Mesenchymal stem cell (in vitro differentiated cells and primary cell): ENCODE data around the gene HEMK1.

Experiments used
- DNase-seq: peaks from one replicate; pipeline ENCODE4 v3.0.0-alpha.2; 2013
- H2AFZ ChIP-seq: one replicate; pipeline ENCODE4 v1.6.1; 2013; ENCODE audit warnings: low read depth, mild to moderate bottlenecking, control low read depth, inconsistent platforms, low read length, moderate library complexity
- H2AK5ac ChIP-seq: 2 replicates; pipeline ENCODE4 v1.6.1; 2013; ENCODE audit warnings: low read length, moderate library complexity, mild to moderate bottlenecking, inconsistent platforms; ENCODE audit not compliant: severe bottlenecking
- H2BK120ac ChIP-seq: one replicate; pipeline ENCODE4 v1.6.1; 2013; ENCODE audit warnings: low read depth, mild to moderate bottlenecking, inconsistent platforms, low read length, moderate library complexity
- H2BK12ac ChIP-seq, 2 experiments: one replicate each; pipeline ENCODE4 v1.6.1; 2013; ENCODE audit warnings: inconsistent platforms in 2 of 2, low read length in 2 of 2, mild to moderate bottlenecking in 2 of 2, moderate library complexity in 2 of 2, control low read depth in 1 of 2
- H2BK15ac ChIP-seq: one replicate; pipeline ENCODE4 v1.6.1; 2013; ENCODE audit warnings: mild to moderate bottlenecking, low read depth, inconsistent platforms; ENCODE audit not compliant: poor library complexity, severe bottlenecking
- H2BK5ac ChIP-seq: 2 replicates; pipeline ENCODE4 v1.6.1; 2013; ENCODE audit warnings: low read depth, mild to moderate bottlenecking, low read length, control low read depth, inconsistent platforms; ENCODE audit not compliant: poor library complexity, severe bottlenecking
- H3K14ac ChIP-seq, 2 experiments: one replicate each; pipeline ENCODE4 v1.6.1; 2013; ENCODE audit warnings: inconsistent platforms in 2 of 2, low read length in 2 of 2, control low read depth in 1 of 2, mild to moderate bottlenecking in 1 of 2, moderate library complexity in 1 of 2
- H3K18ac ChIP-seq, 2 experiments: one replicate each; pipeline ENCODE4 v1.6.1; 2013; ENCODE audit warnings: inconsistent platforms in 2 of 2, low read length in 2 of 2, control low read depth in 1 of 2, low read depth in 1 of 2, mild to moderate bottlenecking in 1 of 2
- H3K23ac ChIP-seq, 2 experiments: one replicate each; pipeline ENCODE4 v1.6.1; 2013; ENCODE audit warnings: inconsistent platforms in 2 of 2, low read length in 2 of 2, mild to moderate bottlenecking in 2 of 2, moderate library complexity in 2 of 2, control low read depth in 1 of 2
- H3K27ac ChIP-seq: 2 replicates; pipeline ENCODE4 v1.5.1; 2013; ENCODE audit warnings: mild to moderate bottlenecking, moderate library complexity, low read length, control low read depth, inconsistent platforms; ENCODE audit not compliant: poor library complexity, severe bottlenecking
- H3K27me3 ChIP-seq, 2 experiments: 2 replicates each; pipeline versions ENCODE4 v1.6.1 to v1.7.0; 2013; ENCODE audit warnings: low read length in 2 of 2, mild to moderate bottlenecking in 2 of 2, moderate library complexity in 2 of 2, control low read depth in 1 of 2, inconsistent platforms in 1 of 2; ENCODE audit not compliant: control insufficient read depth in 1 of 2, insufficient read depth in 1 of 2
- H3K36me3 ChIP-seq, 2 experiments: 2 replicates each; pipeline versions ENCODE4 v1.6.1 to v1.7.0; 2013; ENCODE audit warnings: low read length in 2 of 2, control low read depth in 1 of 2, inconsistent platforms in 1 of 2, low read depth in 1 of 2, mild to moderate bottlenecking in 1 of 2; ENCODE audit not compliant: insufficient read depth in 2 of 2, control insufficient read depth in 1 of 2
- H3K4ac ChIP-seq, 2 experiments: one replicate each; pipeline ENCODE4 v1.6.1; 2013; ENCODE audit warnings: inconsistent platforms in 2 of 2, low read length in 2 of 2, mild to moderate bottlenecking in 2 of 2, moderate library complexity in 2 of 2, control low read depth in 1 of 2, low read depth in 1 of 2
- H3K4me1 ChIP-seq: 2 replicates; pipeline ENCODE4 v1.6.1; 2013; ENCODE audit warnings: low read depth, low read length, control low read depth; ENCODE audit not compliant: control insufficient read depth, insufficient read depth
- H3K4me2 ChIP-seq: 2 replicates; pipeline ENCODE4 v1.6.1; 2013; ENCODE audit warnings: low read length, mild to moderate bottlenecking, inconsistent platforms; ENCODE audit not compliant: poor library complexity, severe bottlenecking
- H3K4me3 ChIP-seq, 2 experiments: 2 replicates each; pipeline versions ENCODE4 v1.5.1 to v1.7.0; 2013; ENCODE audit warnings: low read length in 2 of 2, mild to moderate bottlenecking in 2 of 2, control low read depth in 1 of 2, low read depth in 1 of 2; ENCODE audit not compliant: insufficient read depth in 1 of 2
- H3K79me1 ChIP-seq: replicated peaks from 2 replicates; pipeline ENCODE4 v1.6.1; 2013; ENCODE audit warnings: mild to moderate bottlenecking, control low read depth, low read length, inconsistent platforms; ENCODE audit not compliant: poor library complexity, severe bottlenecking
- H3K9ac ChIP-seq: 2 replicates; pipeline ENCODE4 v1.7.0; 2013; ENCODE audit warnings: mild to moderate bottlenecking, low read length, moderate library complexity
- H3K9me3 ChIP-seq: 2 replicates; pipeline ENCODE4 v1.7.0; 2013; ENCODE audit warnings: mild to moderate bottlenecking, low read length; ENCODE audit not compliant: control insufficient read depth
- H4K8ac ChIP-seq: one replicate; pipeline ENCODE4 v1.6.1; 2013; ENCODE audit warnings: inconsistent platforms, mild to moderate bottlenecking, low read length, moderate library complexity
- H4K91ac ChIP-seq: one replicate; pipeline ENCODE4 v1.6.1; 2013; ENCODE audit warnings: mild to moderate bottlenecking, low read length, inconsistent platforms
- WGBS: methylation state at CpG from one replicate; pipeline ENCODE4 v1.1.7; 2013; ENCODE audit warnings: mixed read lengths; 5-methylcytosine and 5-hydroxymethylcytosine counted together

HEMK1 gene

GRCh38 chr3:50611464-50612233, 42.3 kb downstream of the HEMK1 start, which contains the start of gene CISH:
Gene CISH, minus strand, starts transcription at chr3:50611774. Its CDS starts 124 bp downstream, at chr3:50611650.
- Histone ChIP-seq H3K4ac (peak within 1 kb of the TSS; percentile 64 to 74), H2BK5ac (peak within 1 kb of the TSS; percentile 88), H2BK12ac (peak within 1 kb of the TSS; percentile 56 to 77), H3K9me3 (no peaks in the 10 kb centered on the region), H3K4me1 (peaks cover 27% of the 10 kb centered on the region), H2AFZ (peak within 1 kb of the TSS; percentile 20), H3K9ac (peak within 1 kb of the TSS; percentile 84), H3K4me3 (peak within 1 kb of the TSS; percentile 70 to 87), H3K14ac (peak within 1 kb of the TSS in 1 of 2 experiments; percentile 77), H3K18ac (peak within 1 kb of the TSS; percentile 74 to 84), H3K4me2 (peak within 1 kb of the TSS; percentile 75), H3K36me3 (peaks cover 16 to 19% of the 10 kb centered on the region in 2 experiments), H2BK15ac (peak within 1 kb of the TSS; percentile 77), H2AK5ac (peak within 1 kb of the TSS; percentile 34), H3K23ac (peak within 1 kb of the TSS in 1 of 2 experiments; percentile 36), H3K27ac (peak within 1 kb of the TSS; percentile 16), H3K79me1 (peaks cover 29% of the 10 kb centered on the region), H4K8ac (peak within 1 kb of the TSS; percentile 88), H3K27me3 (no peaks in the 10 kb centered on the region), H2BK120ac (peak within 1 kb of the TSS; percentile 71), H4K91ac (peak within 1 kb of the TSS; percentile 86)
- WGBS, result under 1% methylated on average over 68 of the region's 75 CpGs
- DNase-seq, result peak; percentile 98

GRCh38 chr3:50612234-50612882, 43.0 kb downstream of the HEMK1 start:
- Histone ChIP-seq H2BK120ac (no peak overlapping the region), H2BK15ac (peak overlapping the region; percentile 77), H3K79me1 (peaks cover 26% of the 10 kb centered on the region), H3K23ac (no peak overlapping the region), H2AK5ac (no peak overlapping the region), H3K4me3 (peak overlapping the region; percentile 57 to 87), H3K27me3 (no peaks in the 10 kb centered on the region), H2BK12ac (peak overlapping the region; percentile 45 to 56), H3K9ac (peak overlapping the region; percentile 78), H3K4me2 (peak overlapping the region; percentile 75), H2BK5ac (no peak overlapping the region), H3K4me1 (peaks cover 26% of the 10 kb centered on the region), H3K14ac (no peak overlapping the region), H3K9me3 (no peaks in the 10 kb centered on the region), H3K18ac (peak overlapping the region; percentile 66 to 71), H4K91ac (peak overlapping the region; percentile 86), H3K4ac (peak overlapping the region in 1 of 2 experiments; percentile 64), H2AFZ (peak overlapping the region; percentile 20), H3K36me3 (peaks cover 9 to 12% of the 10 kb centered on the region in 2 experiments), H3K27ac (peak overlapping the region; percentile 16), H4K8ac (peak overlapping the region; percentile 69)
- 11% methylated on average over 29 of the region's 29 CpGs for WGBS
- DNase-seq, result no peak

- peak overlapping the region in 1 of 2 experiments; percentile 6 for H3K18ac ChIP-seq
- H3K4me3 ChIP-seq, result peak overlapping the region in 1 of 2 experiments; percentile 87
- no peak overlapping the region for H4K8ac ChIP-seq
- H3K4me2 ChIP-seq, result no peak overlapping the region
- peak overlapping the region; percentile 78 for H3K9ac ChIP-seq
- H2BK5ac ChIP-seq, result no peak overlapping the region
- no peaks in the 10 kb centered on the region for H3K27me3 ChIP-seq
- H3K36me3 ChIP-seq, result peaks cover under 1 to 3% of the 10 kb centered on the region in 2 experiments
- no peaks in the 10 kb centered on the region for H3K9me3 ChIP-seq
- peak overlapping the region; percentile 49 for H2BK15ac ChIP-seq
- H3K4me1 ChIP-seq, result peaks cover 30% of the 10 kb centered on the region
- no peak overlapping the region for H2AK5ac ChIP-seq
- H3K27ac ChIP-seq, result no peak overlapping the region
- H2BK120ac ChIP-seq, result peak overlapping the region; percentile 45
- no peak overlapping the region for H2AFZ ChIP-seq
- WGBS, result 69% methylated on average over 5 of the region's 6 CpGs
- H3K4ac ChIP-seq, result no peak overlapping the region
- no peak overlapping the region for H3K23ac ChIP-seq
- H4K91ac ChIP-seq, result no peak overlapping the region
- no peak for DNase-seq
- H3K14ac ChIP-seq, result no peak overlapping the region
- peak overlapping the region in 1 of 2 experiments; percentile 21 for H2BK12ac ChIP-seq
- H3K79me1 ChIP-seq, result peaks cover 27% of the 10 kb centered on the region
Observed at GRCh38 chr3:50612970-50613846, 43.9 kb downstream of the HEMK1 start.
